ENCODE data around the gene NFATC2IP.
"Not testable (repeated sequence)": the region's sequence is repeated elsewhere in the genome, so short reads cannot be mapped to it uniquely, and the experiment has no call there.

Gene NFATC2IP

GRCh38 chr16:28998837-28999236, 48.1 kb downstream of the NFATC2IP start:
- DNase-seq (ENCODE audit: low spot score), result no peak

GRCh38 chr16:28999577-28999976, 48.8 kb downstream of the NFATC2IP start:
- DNase-seq (ENCODE audit: low spot score), result no peak

GRCh38 chr16:29000019-29000418, 49.3 kb downstream of the NFATC2IP start:
- no peak for DNase-seq (ENCODE audit: low spot score)

GRCh38 chr16:29004496-29005139, 53.9 kb downstream of the NFATC2IP start:
- DNase-seq (ENCODE audit: low spot score), result not testable (repeated sequence)

- peak; percentile 89 for DNase-seq (ENCODE audit: low spot score)
These were observed 57.2 kb downstream of the NFATC2IP start for GRCh38 chr16:29007730-29008593.

- peak; percentile 53 for DNase-seq (ENCODE audit: low spot score)
These were observed 58.5 kb downstream of the NFATC2IP start for GRCh38 chr16:29009050-29009837.

- DNase-seq (ENCODE audit: low spot score), result no peak
These were observed 59.1 kb downstream of the NFATC2IP start for GRCh38 chr16:29009838-29010166.

- no peak for DNase-seq (ENCODE audit: low spot score)
These were observed 60.4 kb downstream of the NFATC2IP start for GRCh38 chr16:29011112-29011511.

- no peak for DNase-seq (ENCODE audit: low spot score)
These were observed 61.1 kb downstream of the NFATC2IP start for GRCh38 chr16:29011851-29012250.

GRCh38 chr16:29012913-29013553, 62.3 kb downstream of the NFATC2IP start:
- DNase-seq (ENCODE audit: low spot score), result peak; percentile 72

GRCh38 chr16:29014561-29015069, 63.9 kb downstream of the NFATC2IP start:
- DNase-seq (ENCODE audit: low spot score), result no peak

Measured in CD4-positive, alpha-beta T cell treated with Interleukin-6 at 100 ng/mL for 8 hours (primary cell).